ENCODE results near the gene NRG3.

DNA sequence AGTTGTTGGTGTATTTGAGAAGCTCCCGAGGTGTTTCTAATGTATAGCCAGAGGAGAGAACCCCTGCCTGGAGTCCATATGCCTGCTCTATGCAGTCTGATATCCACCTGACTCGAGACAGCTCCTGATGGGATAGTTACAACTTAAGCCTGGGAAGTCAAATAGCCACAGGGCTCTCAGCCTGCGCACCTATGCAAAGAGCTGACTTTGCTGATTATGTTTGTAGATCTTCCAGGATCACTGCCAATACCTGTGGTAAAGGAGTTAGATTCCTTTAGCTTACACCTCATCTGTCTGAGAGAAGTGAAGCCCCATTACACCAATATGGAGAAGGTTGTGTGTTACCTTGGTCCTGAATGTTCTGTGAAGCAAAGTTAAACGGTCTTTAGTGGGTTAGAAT is 1063.3 kb downstream of the NRG3 start:
- no peak for TF ChIP-seq CTCF (IDR thresholded peaks at IDR 0.05)
- TF ChIP-seq EZH2 (IDR thresholded peaks at IDR 0.05; ENCODE audit: borderline replicate concordance, insufficient read depth, low read depth, low read length, poor library complexity, severe bottlenecking) = no peak
